Hepatocyte (in vitro differentiated cells): ENCODE measurements around the gene MAGT1.

Experiments used
- CTCF ChIP-seq: fragments of 200-600 bp; sonication (generic); IDR thresholded peaks from 2 replicates; pipeline ENCODE4 v1.5.1; 2016; ENCODE audit warnings: antibody characterized with exemption, mild to moderate bottlenecking; ENCODE audit not compliant: poor library complexity
- EZH2 ChIP-seq: fragments of 200-600 bp; sonication (generic); IDR thresholded peaks from 2 replicates; pipeline ENCODE4 v1.6.1; 2016; ENCODE audit warnings: antibody characterized with exemption, mild to moderate bottlenecking, borderline replicate concordance

- TF ChIP-seq EZH2 (no peak), CTCF (no peak)
These were observed 107.2 kb downstream of the MAGT1 start for GRCh38 chrX:77788050-77788449.
